Naive thymus-derived CD4-positive, alpha-beta T cell (primary cell): ENCODE measurements around the gene URGCP. TPM values are rescaled to one million over a fixed set of nuclear protein-coding genes. Genes with fewer than 3 reads are reported as not detected.

Experiments
- ATAC-seq: fragments of 150-1000 bp; cut with Tn5 transposase; 2 replicates; pipeline ENCODE4 v1.10.0; 2021; ENCODE audit warnings: mild to moderate bottlenecking, moderate library complexity
- CTCF ChIA-PET: fragments of 350-600 bp; sonication (Branson Sonifier 250); formaldehyde crosslinking; loops from one replicate; lab custom pipeline; 2021; ENCODE audit warnings: antibody characterized with exemption; lab: Charles Lee
- POLR2A ChIA-PET: fragments of 350-600 bp; sonication (Branson Sonifier 250); formaldehyde crosslinking; loops from one replicate; lab custom pipeline; 2021; ENCODE audit warnings: antibody characterized with exemption, inconsistent platforms; lab: Charles Lee
- DNase-seq, 9 donors: peaks; one replicate each; pipeline versions ENCODE4 v3.0.0 to v3.0.0-alpha.2; 2020 to 2022; ENCODE audit warnings: mixed read lengths in 1 of 9
- H3K27ac ChIP-seq: one replicate; pipeline ENCODE4 v1.7.0; 2013; ENCODE audit warnings: mild to moderate bottlenecking, low read depth, low read length, moderate library complexity
- H3K27me3 ChIP-seq, 2 donors: one replicate each; pipeline ENCODE4 v1.7.0; 2013; ENCODE audit warnings: low read length in 2 of 2, mild to moderate bottlenecking in 2 of 2, moderate library complexity in 2 of 2; ENCODE audit not compliant: control insufficient read depth in 2 of 2, insufficient read depth in 2 of 2
- H3K36me3 ChIP-seq, 3 experiments: 1 replicate in 2 of 3; 2 replicates in 1 of 3; pipeline ENCODE4 v1.7.0; 2013; ENCODE audit warnings: low read length in 3 of 3, mild to moderate bottlenecking in 3 of 3, moderate library complexity in 1 of 3; ENCODE audit not compliant: insufficient read depth in 3 of 3, control insufficient read depth in 2 of 3
- H3K4me1 ChIP-seq, 2 donors: one replicate each; pipeline ENCODE4 v1.7.0; 2013; ENCODE audit warnings: low read length in 2 of 2, mild to moderate bottlenecking in 2 of 2, moderate library complexity in 1 of 2; ENCODE audit not compliant: control insufficient read depth in 2 of 2, insufficient read depth in 2 of 2
- H3K4me3 ChIP-seq: 2 replicates; pipeline ENCODE4 v1.7.0; 2013; ENCODE audit warnings: mild to moderate bottlenecking, low read length
- H3K9me3 ChIP-seq, 3 experiments: 1 replicate in 2 of 3; 2 replicates in 1 of 3; pipeline ENCODE4 v1.7.0; 2013; ENCODE audit warnings: low read length in 3 of 3; ENCODE audit not compliant: control insufficient read depth in 2 of 3
- H3K27ac Mint-ChIP-seq, 9 donors: one replicate each; pipeline ENCODE4 v1.8.0; 2020 to 2022; ENCODE audit warnings: mixed read lengths in 9 of 9, mild to moderate bottlenecking in 8 of 9, moderate library complexity in 5 of 9, inconsistent platforms in 2 of 9
- H3K27me3 Mint-ChIP-seq, 5 donors: one replicate each; pipeline ENCODE4 v1.8.0; 2021 to 2022; ENCODE audit warnings: mixed read lengths in 5 of 5, mild to moderate bottlenecking in 1 of 5
- H3K36me3 Mint-ChIP-seq, 5 donors: one replicate each; pipeline ENCODE4 v1.8.0; 2020 to 2022; ENCODE audit warnings: mixed read lengths in 5 of 5, mild to moderate bottlenecking in 3 of 5, inconsistent platforms in 1 of 5
- H3K4me1 Mint-ChIP-seq, 7 donors: one replicate each; pipeline ENCODE4 v1.8.0; 2020 to 2022; ENCODE audit warnings: mixed read lengths in 7 of 7, mild to moderate bottlenecking in 3 of 7, inconsistent platforms in 1 of 7
- H3K4me3 Mint-ChIP-seq, 10 donors: one replicate each; pipeline ENCODE4 v1.8.0; 2020 to 2022; ENCODE audit warnings: mild to moderate bottlenecking in 10 of 10, mixed read lengths in 10 of 10, moderate library complexity in 6 of 10, inconsistent platforms in 2 of 10
- H3K9me3 Mint-ChIP-seq, 11 donors: one replicate each; pipeline ENCODE4 v1.8.0; 2020 to 2022; ENCODE audit warnings: mixed read lengths in 11 of 11, mild to moderate bottlenecking in 4 of 11, inconsistent platforms in 1 of 11, moderate library complexity in 1 of 11
- intact Hi-C, 2 donors: fragments of 100-400 bp; cut with micrococcal nuclease; formaldehyde crosslinking; loops; one replicate each; pipeline ENCODE4 v1.15.1; 2023
- polyA plus RNA-seq, 2 donors: library from polyadenylated mRNA; unstranded; fragments of 300-500 nt; fragmentation: Illumina TruSeq; gene quantifications; one replicate each; pipeline ENCODE4 v1.2.3, GENCODE V29; 2021
- total RNA-seq, 6 experiments: library from RNA in 5 of 6; stranded (reverse) in 5 of 6; gene quantifications; 1 replicate in 5 of 6; 2 replicates in 1 of 6; pipeline ENCODE4 v1.2.3 and lab custom pipeline; 2021 to 2026

URGCP gene
- total and polyA plus RNA-seq, 7 experiments from 2014 or later = 20.0 to 40.6 (median 26.8) TPM

DNA sequence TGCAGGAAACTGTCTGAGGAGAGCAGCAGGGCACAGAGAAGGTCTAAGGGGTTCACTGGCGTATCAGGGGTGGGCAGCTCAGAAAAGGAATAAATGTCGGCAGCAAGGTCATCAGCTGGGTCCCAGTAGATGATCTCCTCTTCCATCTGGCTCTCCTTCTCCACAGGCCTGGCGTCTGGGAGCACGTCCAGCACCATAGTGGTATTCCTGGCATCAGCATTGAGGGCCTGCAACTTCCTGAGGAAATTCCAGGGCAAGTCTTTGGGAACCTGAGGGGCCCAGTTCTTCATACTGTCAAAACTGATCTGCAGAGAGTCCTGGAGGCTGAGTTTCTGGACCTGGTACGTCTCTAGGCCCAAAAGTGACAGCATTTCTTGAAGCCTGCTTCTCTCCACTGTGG is 27.5 kb downstream of the URGCP start:
- Mint-ChIP-seq H3K36me3 (peaks cover 18 to 68% (median 30%) of the 10 kb centered on the region in 5 donors), H3K4me3 (no peak overlapping the region), H3K9me3 (no peaks in the 10 kb centered on the region), H3K4me1 (peaks cover 0 to 4% (median 0%) of the 10 kb centered on the region in 7 donors), H3K27me3 (no peaks in the 10 kb centered on the region), H3K27ac (peak overlapping the region in 1 of 9 donors; percentile 50)
- H3K9me3 ChIP-seq = no peaks in the 10 kb centered on the region
- H3K27ac ChIP-seq = no peak overlapping the region
- ChIA-PET CTCF (no interaction called here), POLR2A (interaction anchor here (0.8 kb wide), 1 partner anchor 9 kb away, joined by 3 read pairs; the partner anchor contains the start of gene MRPS24)
- no peaks in the 10 kb centered on the region for H3K4me1 ChIP-seq
- H3K4me3 ChIP-seq = no peak overlapping the region
- H3K27me3 ChIP-seq = no peaks in the 10 kb centered on the region
- peaks cover 12 to 76% (median 15%) of the 10 kb centered on the region in 3 experiments for H3K36me3 ChIP-seq
- intact Hi-C loops = no loop called here
- DNase-seq (no peak), ATAC-seq (no peak)

DNA sequence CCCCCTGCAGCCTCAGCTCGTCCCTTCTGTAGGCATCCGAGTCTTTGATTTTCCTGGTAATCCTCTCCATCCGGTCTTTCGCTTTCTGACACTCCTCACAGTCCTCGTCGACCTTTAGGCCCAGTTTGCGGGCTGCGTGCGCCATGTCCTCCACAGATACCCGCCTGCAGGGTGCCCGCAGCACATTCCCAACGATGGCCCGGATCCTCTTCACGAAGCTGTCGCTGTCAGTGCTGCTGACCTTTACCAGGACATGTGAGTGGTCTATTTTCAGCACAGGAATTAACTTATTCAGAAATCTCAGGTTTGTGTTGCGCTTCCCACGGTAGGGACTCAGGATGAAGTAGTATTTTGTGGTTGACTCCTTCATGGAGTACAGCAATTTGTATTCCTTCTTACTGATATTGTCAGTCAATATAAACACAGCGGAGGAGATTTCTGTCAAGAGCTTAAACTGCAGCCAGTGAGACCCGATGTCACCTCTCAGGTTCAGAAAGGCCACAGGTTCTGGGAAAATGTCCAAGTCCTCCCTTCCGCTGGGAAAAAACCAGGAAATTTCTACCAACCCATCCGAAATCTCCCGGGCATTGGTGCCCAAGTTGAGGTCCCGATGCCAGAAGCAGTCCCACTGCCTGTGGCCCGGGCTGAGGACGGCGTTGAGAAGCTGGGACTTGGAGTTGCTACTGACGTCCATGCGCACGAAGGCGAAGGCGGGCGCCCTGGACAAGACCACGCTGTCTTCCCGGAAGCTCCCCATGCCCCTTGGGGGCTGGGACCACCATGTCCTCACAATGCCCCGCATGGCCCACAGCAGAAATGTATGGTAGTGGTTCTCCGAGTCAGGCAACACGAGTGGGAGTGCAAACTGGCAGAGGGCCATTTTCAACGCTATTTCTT is 28.2 kb downstream of the URGCP start:
- intact Hi-C loops = no loop called here
- Histone ChIP-seq H3K27ac (no peak overlapping the region), H3K9me3 (no peaks in the 10 kb centered on the region), H3K4me1 (no peaks in the 10 kb centered on the region), H3K27me3 (no peaks in the 10 kb centered on the region), H3K4me3 (no peak overlapping the region), H3K36me3 (peaks cover 12 to 71% (median 15%) of the 10 kb centered on the region in 3 experiments)
- Mint-ChIP-seq H3K36me3 (peaks cover 14 to 63% (median 33%) of the 10 kb centered on the region in 5 donors), H3K4me3 (no peak overlapping the region), H3K27ac (peak overlapping the region in 1 of 9 donors; percentile 50), H3K4me1 (peaks cover 0 to 3% (median 0%) of the 10 kb centered on the region in 7 donors), H3K27me3 (no peaks in the 10 kb centered on the region), H3K9me3 (peaks cover 0 to 2% (median 0%) of the 10 kb centered on the region in 11 donors)
- ChIA-PET CTCF (no interaction called here), POLR2A (no interaction called here)
- no peak for ATAC-seq
- DNase-seq = no peak

DNA sequence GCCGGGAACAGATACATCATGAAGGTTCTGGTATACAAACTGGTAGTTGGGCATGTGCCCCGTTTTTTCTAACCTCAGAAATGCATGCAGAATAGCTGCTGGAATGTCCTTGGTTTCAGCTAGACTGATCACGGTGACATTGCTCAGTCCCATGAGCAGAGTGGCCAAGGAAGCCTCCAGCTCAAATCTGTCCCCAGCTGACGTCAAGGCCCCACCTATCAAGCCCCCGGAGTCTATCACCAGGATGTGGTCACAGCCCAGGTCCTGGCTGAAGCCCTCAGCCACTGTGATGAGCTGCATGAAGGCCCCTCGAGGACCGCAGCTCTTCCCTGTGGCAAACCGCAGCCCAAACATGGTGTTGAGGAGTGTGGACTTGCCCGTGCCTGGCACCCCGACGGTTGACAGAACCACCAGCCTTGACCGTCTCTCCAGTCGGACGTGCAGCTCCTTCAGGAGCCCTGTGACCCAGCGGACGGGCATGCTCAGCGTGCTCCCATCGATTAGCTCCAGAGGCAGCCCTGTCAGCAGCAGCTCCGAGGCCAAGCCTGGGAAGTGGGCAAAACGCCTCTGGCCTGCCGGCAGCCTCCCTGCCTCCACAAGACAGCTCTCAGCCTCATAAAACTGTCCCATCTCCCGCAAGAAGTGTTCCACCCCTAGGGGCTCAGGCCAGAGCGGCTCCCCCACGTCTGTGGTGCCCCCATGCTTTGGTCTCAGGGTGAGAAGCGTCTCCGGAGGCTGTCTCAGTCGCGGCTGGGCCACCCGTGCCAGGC is 29.2 kb downstream of the URGCP start:
- intact Hi-C loops = no loop called here
- DNase-seq (no peak), ATAC-seq (no peak)
- H3K4me3 Mint-ChIP-seq = no peak overlapping the region
- Histone ChIP-seq H3K9me3 (no peaks in the 10 kb centered on the region), H3K4me1 (no peaks in the 10 kb centered on the region), H3K27ac (no peak overlapping the region), H3K36me3 (peaks cover 12 to 71% (median 15%) of the 10 kb centered on the region in 3 experiments), H3K27me3 (no peaks in the 10 kb centered on the region), H3K4me3 (no peak overlapping the region)
- POLR2A ChIA-PET = interaction anchor here (1.0 to 1.1 kb wide), 2 partner anchors 9 to 17 kb away, joined by 3 read pairs; no protein-coding TSS in a partner anchor
- peaks cover 0 to 2% (median 0%) of the 10 kb centered on the region in 11 donors for H3K9me3 Mint-ChIP-seq
- H3K27me3 Mint-ChIP-seq = no peaks in the 10 kb centered on the region
- peaks cover 0 to 3% (median 0%) of the 10 kb centered on the region in 7 donors for H3K4me1 Mint-ChIP-seq
- CTCF ChIA-PET = no interaction called here
- H3K27ac Mint-ChIP-seq = peak overlapping the region in 1 of 9 donors; percentile 21
- H3K36me3 Mint-ChIP-seq = peaks cover 14 to 59% (median 33%) of the 10 kb centered on the region in 5 donors

DNA sequence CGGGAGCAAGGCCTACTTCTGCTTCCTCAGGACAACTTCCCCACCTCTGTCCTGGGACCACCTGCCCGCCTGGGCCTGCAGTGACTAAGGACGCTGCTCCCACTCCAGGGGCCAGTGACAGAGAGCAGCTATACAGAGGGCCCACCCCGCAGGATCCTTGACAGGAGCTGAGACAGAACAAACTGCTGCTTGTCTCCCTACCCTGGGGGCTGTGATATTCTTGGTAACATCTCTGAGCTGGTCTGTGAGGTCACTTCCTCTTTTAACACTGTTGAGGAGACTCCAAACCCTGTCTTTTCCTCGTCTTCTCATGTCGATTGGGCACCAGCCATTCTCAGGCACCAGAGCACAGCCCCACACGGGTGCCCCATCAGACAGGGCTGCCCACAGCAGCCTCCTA is 30.2 kb downstream of the URGCP start:
- Mint-ChIP-seq H3K27me3 (no peaks in the 10 kb centered on the region), H3K36me3 (peaks cover 9 to 51% (median 27%) of the 10 kb centered on the region in 5 donors), H3K4me1 (peaks cover 0 to 3% (median 0%) of the 10 kb centered on the region in 7 donors), H3K9me3 (peaks cover 0 to 2% (median 0%) of the 10 kb centered on the region in 11 donors), H3K27ac (no peak overlapping the region), H3K4me3 (no peak overlapping the region)
- Histone ChIP-seq H3K4me3 (no peak overlapping the region), H3K36me3 (peaks cover 9 to 63% (median 15%) of the 10 kb centered on the region in 3 experiments), H3K9me3 (no peaks in the 10 kb centered on the region), H3K27ac (no peak overlapping the region), H3K27me3 (no peaks in the 10 kb centered on the region), H3K4me1 (no peaks in the 10 kb centered on the region)
- ATAC-seq = peak; percentile 51
- intact Hi-C loops = no loop called here
- POLR2A ChIA-PET = interaction anchor here (1.0 to 1.1 kb wide), 2 partner anchors 8 to 18 kb away, joined by 3 read pairs; no protein-coding TSS in a partner anchor
- no peak for DNase-seq
- CTCF ChIA-PET = no interaction called here

DNA sequence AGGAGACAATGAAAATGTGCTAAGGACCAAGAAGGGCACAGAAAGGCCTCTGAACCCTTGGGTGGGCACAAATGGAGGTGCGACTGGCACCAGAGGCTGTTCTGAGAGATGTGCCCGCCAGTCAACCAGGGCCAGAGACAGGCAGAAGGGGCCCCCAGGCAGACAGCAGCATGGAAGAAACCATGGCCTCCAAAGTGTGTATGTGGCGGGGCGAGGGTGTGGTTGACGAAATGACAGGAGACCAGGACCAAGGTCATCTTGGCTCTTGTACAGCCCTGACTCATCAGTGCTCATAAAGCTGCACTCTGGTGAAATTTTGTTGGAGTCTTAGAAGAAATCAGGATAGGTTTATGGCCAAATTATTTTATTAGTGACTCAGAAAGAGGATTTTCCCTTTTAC is 33.1 kb downstream of the URGCP start:
- H3K4me3 Mint-ChIP-seq = no peak overlapping the region
- Histone ChIP-seq H3K27ac (no peak overlapping the region), H3K27me3 (no peaks in the 10 kb centered on the region), H3K4me1 (peaks cover 10 to 12% of the 10 kb centered on the region in 2 donors), H3K9me3 (no peaks in the 10 kb centered on the region), H3K4me3 (no peak overlapping the region), H3K36me3 (peaks cover 0 to 33% (median 3%) of the 10 kb centered on the region in 3 experiments)
- CTCF ChIA-PET = no interaction called here
- H3K27me3 Mint-ChIP-seq = no peaks in the 10 kb centered on the region
- H3K36me3 Mint-ChIP-seq = peaks cover 5 to 31% (median 20%) of the 10 kb centered on the region in 5 donors
- POLR2A ChIA-PET = no interaction called here
- no peak for ATAC-seq
- H3K27ac Mint-ChIP-seq = peak overlapping the region in 2 of 9 donors; percentile 25 to 46
- peaks cover 0 to 16% (median 16%) of the 10 kb centered on the region in 7 donors for H3K4me1 Mint-ChIP-seq
- no peak for DNase-seq
- intact Hi-C loops = no loop called here
- H3K9me3 Mint-ChIP-seq = peaks cover 0 to 2% (median 0%) of the 10 kb centered on the region in 11 donors

DNA sequence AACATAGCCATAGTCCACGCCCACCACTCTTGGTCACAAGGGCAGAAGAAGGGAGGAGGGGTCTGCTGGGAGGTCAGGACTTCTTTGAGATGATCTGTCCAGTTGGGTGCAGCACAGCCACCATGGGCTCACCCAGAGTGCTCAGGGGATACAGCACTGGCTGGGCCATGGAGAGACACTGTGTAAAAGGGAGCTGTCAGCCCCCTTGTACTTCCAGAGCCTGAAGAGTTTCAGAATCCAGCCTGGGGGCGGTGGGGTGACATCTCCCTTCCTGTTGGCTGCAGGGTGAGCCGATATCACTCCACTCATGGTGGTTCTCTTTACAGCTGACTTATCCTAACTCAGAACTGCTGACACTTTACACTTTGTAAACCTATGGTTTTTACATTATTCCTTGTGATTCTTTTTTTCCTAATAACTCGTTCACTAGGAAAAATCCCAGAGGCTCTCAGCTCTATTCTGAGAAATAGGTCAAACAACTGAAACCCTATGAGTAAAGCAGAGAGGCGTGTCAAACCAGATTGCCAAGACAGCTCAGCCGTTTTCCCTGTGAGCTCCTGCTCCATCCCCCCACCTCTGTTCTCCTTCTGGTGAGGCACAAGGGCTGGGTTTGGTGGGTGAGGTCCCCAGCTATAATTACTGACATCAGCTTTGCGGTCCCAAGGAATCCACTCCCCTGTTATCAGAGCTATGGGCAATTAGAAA is 33.8 kb downstream of the URGCP start:
- no peak overlapping the region for H3K27ac ChIP-seq
- no peaks in the 10 kb centered on the region for H3K9me3 ChIP-seq
- Mint-ChIP-seq H3K4me3 (no peak overlapping the region), H3K27me3 (no peaks in the 10 kb centered on the region), H3K9me3 (peaks cover 0 to 2% (median 0%) of the 10 kb centered on the region in 11 donors), H3K36me3 (peaks cover 5 to 23% (median 17%) of the 10 kb centered on the region in 5 donors), H3K27ac (peak overlapping the region in 1 of 9 donors; percentile 46), H3K4me1 (peaks cover 0 to 22% (median 22%) of the 10 kb centered on the region in 7 donors)
- H3K4me1 ChIP-seq = peaks cover 13 to 15% of the 10 kb centered on the region in 2 donors
- ChIA-PET CTCF (no interaction called here), POLR2A (interaction anchor here (0.8 kb wide), 1 partner anchor 46 kb away, joined by 3 read pairs; no protein-coding TSS in a partner anchor)
- ATAC-seq (no peak), DNase-seq (no peak)
- intact Hi-C loops = no loop called here
- no peaks in the 10 kb centered on the region for H3K27me3 ChIP-seq
- H3K36me3 ChIP-seq = peaks cover 0 to 26% (median 3%) of the 10 kb centered on the region in 3 experiments
- no peak overlapping the region for H3K4me3 ChIP-seq
